ES-I3 (cell line): ENCODE results near the gene KLK6.

ENCODE experiments used
- H3K36me3 ChIP-seq: 2 replicates; pipeline ENCODE4 v1.6.1; 2013; ENCODE audit warnings: mild to moderate bottlenecking, low read length, control low read depth, moderate library complexity; ENCODE audit not compliant: insufficient read depth
- H3K4me1 ChIP-seq: 2 replicates; pipeline ENCODE4 v1.6.1; 2013; ENCODE audit warnings: mild to moderate bottlenecking, control low read depth, low read length; ENCODE audit not compliant: insufficient read depth
- H3K9ac ChIP-seq: 2 replicates; pipeline ENCODE4 v1.6.1; 2013; ENCODE audit warnings: low read depth, mild to moderate bottlenecking, low read length, moderate library complexity
- H3K9me3 ChIP-seq: 2 replicates; pipeline ENCODE4 v1.6.1; 2013; ENCODE audit warnings: mild to moderate bottlenecking, low read length, moderate library complexity; ENCODE audit not compliant: control insufficient read depth, insufficient read depth

The KLK6 gene

GRCh38 chr19:50969413-50969760 is at the start of gene KLK6:
Gene KLK6, minus strand, starts transcription at chr19:50969591. Its CDS starts 1,487 bp downstream, at chr19:50968104.
- Histone ChIP-seq H3K9me3 (no peaks in the 10 kb centered on the region), H3K36me3 (no peaks in the 10 kb centered on the region), H3K9ac (peak within 1 kb of the TSS; percentile 12; the same call in 1 of the 2 replicates), H3K4me1 (peaks cover 8% of the 10 kb centered on the region; the same call in 1 of the 2 replicates)

- Histone ChIP-seq H3K36me3 (no peaks in the 10 kb centered on the region), H3K4me1 (peaks cover 5% of the 10 kb centered on the region; the same call in 1 of the 2 replicates), H3K9ac (peak overlapping the region; percentile 67), H3K9me3 (no peaks in the 10 kb centered on the region; the same call in 1 of the 2 replicates)
These were observed 49.6 kb upstream of the KLK6 start for GRCh38 chr19:51018745-51019543.

GRCh38 chr19:51016798-51017683 is 47.6 kb upstream of the KLK6 start:
- Histone ChIP-seq H3K36me3 (no peaks in the 10 kb centered on the region), H3K9ac (peak overlapping the region; percentile 66), H3K9me3 (no peaks in the 10 kb centered on the region; the same call in 1 of the 2 replicates), H3K4me1 (peaks cover 5% of the 10 kb centered on the region; the same call in 1 of the 2 replicates)

GRCh38 chr19:51015691-51016267 is 46.4 kb upstream of the KLK6 start:
- no peaks in the 10 kb centered on the region for H3K4me1 ChIP-seq
- no peaks in the 10 kb centered on the region for H3K36me3 ChIP-seq
- H3K9me3 ChIP-seq: no peaks in the 10 kb centered on the region; the same call in 1 of the 2 replicates
- H3K9ac ChIP-seq: no peak overlapping the region

- Histone ChIP-seq H3K9ac (no peak overlapping the region), H3K36me3 (no peaks in the 10 kb centered on the region), H3K9me3 (no peaks in the 10 kb centered on the region; the same call in 1 of the 2 replicates), H3K4me1 (no peaks in the 10 kb centered on the region)
These were observed 44.9 kb upstream of the KLK6 start for GRCh38 chr19:51014242-51014641.

- H3K4me1 ChIP-seq: no peaks in the 10 kb centered on the region
- H3K9me3 ChIP-seq: no peaks in the 10 kb centered on the region
- no peaks in the 10 kb centered on the region for H3K36me3 ChIP-seq
- no peak overlapping the region for H3K9ac ChIP-seq
These were observed 43.3 kb upstream of the KLK6 start for GRCh38 chr19:51012661-51013190.

GRCh38 chr19:51010066-51010795 is 40.8 kb upstream of the KLK6 start:
- no peak overlapping the region for H3K9ac ChIP-seq

GRCh38 chr19:51009061-51009891 is 39.9 kb upstream of the KLK6 start:
- Histone ChIP-seq H3K9ac (no peak overlapping the region), H3K36me3 (no peaks in the 10 kb centered on the region), H3K9me3 (no peaks in the 10 kb centered on the region), H3K4me1 (no peaks in the 10 kb centered on the region)

More at GRCh38 chr19:51010066-51010795, 40.8 kb upstream of the KLK6 start:
- no peaks in the 10 kb centered on the region for H3K4me1 ChIP-seq
- H3K9me3 ChIP-seq: no peaks in the 10 kb centered on the region
- H3K36me3 ChIP-seq: no peaks in the 10 kb centered on the region

GRCh38 chr19:51007488-51007887 is 38.1 kb upstream of the KLK6 start:
- H3K36me3 ChIP-seq: no peaks in the 10 kb centered on the region
- H3K4me1 ChIP-seq: no peaks in the 10 kb centered on the region
- no peak overlapping the region for H3K9ac ChIP-seq
- H3K9me3 ChIP-seq: no peaks in the 10 kb centered on the region

GRCh38 chr19:51006406-51006805 is 37.0 kb upstream of the KLK6 start:
- H3K36me3 ChIP-seq: no peaks in the 10 kb centered on the region
- no peaks in the 10 kb centered on the region; the same call in 1 of the 2 replicates for H3K4me1 ChIP-seq
- no peaks in the 10 kb centered on the region for H3K9me3 ChIP-seq
- no peak overlapping the region for H3K9ac ChIP-seq

- no peaks in the 10 kb centered on the region for H3K36me3 ChIP-seq
- no peaks in the 10 kb centered on the region; the same call in 1 of the 2 replicates for H3K4me1 ChIP-seq
- no peaks in the 10 kb centered on the region for H3K9me3 ChIP-seq
- H3K9ac ChIP-seq: no peak overlapping the region
These were observed 35.9 kb upstream of the KLK6 start for GRCh38 chr19:51005248-51005647.

- H3K9me3 ChIP-seq: no peaks in the 10 kb centered on the region
- no peaks in the 10 kb centered on the region; the same call in 1 of the 2 replicates for H3K4me1 ChIP-seq
- peak overlapping the region; percentile 29; the same call in 1 of the 2 replicates for H3K9ac ChIP-seq
- no peaks in the 10 kb centered on the region for H3K36me3 ChIP-seq
These were observed 33.9 kb upstream of the KLK6 start for GRCh38 chr19:51003316-51003715.
